ENCODE data around the gene ISYNA1. TPM values are rescaled to one million over a fixed set of nuclear protein-coding genes. Genes with fewer than 3 reads are reported as not detected.

ISYNA1 gene
- total and polyA plus RNA-seq, 2 of the 8 experiments (the other 6 are each of a cell fraction or from before 2014, with no cell fraction given), result 207 to 264 TPM

- 75% methylated on average over 19 of the region's 34 CpGs; no CpG with 5 or more reads in 1 of the 2 experiments for WGBS, 2 experiments (ENCODE audit: extremely low coverage in 1 of 2, insufficient coverage in 1 of 2, insufficient read length in 1 of 2, insufficient replicate concordance in 2 of 2, low coverage in 1 of 2, low lambda C conversion rate in 2 of 2, missing lambda C conversion rate in 1 of 2)
These were observed 6.4 kb downstream of the ISYNA1 start for GRCh38 chr19:18431351-18432197.

More at GRCh38 chr19:18431351-18432197, 6.4 kb downstream of the ISYNA1 start:
- no peak overlapping the region for H4K8ac ChIP-seq (ENCODE audit: extremely low read depth, insufficient read depth, low read length)
- ChIA-PET POLR2A (ENCODE audit: partially characterized antibody) (interaction anchor here (0.6 to 6.7 kb wide), 7 partner anchors 7 to 484 kb away, joined by 3 to 65 read pairs (median 6); partner anchors contain the start of genes JUND and SSBP4), CTCF (ENCODE audit: partially characterized antibody) (interaction anchor here (0.6 to 1.4 kb wide), 4 partner anchors 12 to 415 kb away, joined by 3 to 4 read pairs (median 4); partner anchors contain the start of gene SSBP4)
- no peak overlapping the region for H3K23ac ChIP-seq (ENCODE audit: insufficient read length)
- peak overlapping the region; percentile 86; the same call in 1 of the 2 replicates for H2AK5ac ChIP-seq (ENCODE audit: low read depth, low read length)
- H4K91ac ChIP-seq (replicated peaks; ENCODE audit: insufficient read length, low read length), result peak overlapping the region; percentile 65
- no peak overlapping the region for H2BK120ac ChIP-seq (replicated peaks; ENCODE audit: low read depth, low read length)
- no peak overlapping the region; the same call in 1 of the 2 replicates for H2BK5ac ChIP-seq (ENCODE audit: low read depth, low read length)
- no peak for FAIRE-seq
- peaks cover 0 to 46% (median 28%) of the 10 kb centered on the region in 4 experiments; a peak in 6 of 7 replicates for H3K4me1 ChIP-seq (replicated peaks in 1 of 4; ENCODE audit: control insufficient read depth in 3 of 4, insufficient read depth in 4 of 4, low read length in 3 of 4)
- no peaks in the 10 kb centered on the region for H3K79me2 ChIP-seq (ENCODE audit: control insufficient read depth in 1 of 2, insufficient read depth in 2 of 2, low read length in 2 of 2)
- no peaks in the 10 kb centered on the region; the same call in 1 of the 2 replicates for H3K79me1 ChIP-seq (ENCODE audit: low read depth, low read length)
- no peak overlapping the region for H3K56ac ChIP-seq (replicated peaks; ENCODE audit: insufficient read length, low read depth, low read length)
- no peaks in the 10 kb centered on the region; a peak in 1 of 7 replicates for H3K27me3 ChIP-seq (replicated peaks in 1 of 4; ENCODE audit: control insufficient read depth in 3 of 4, extremely low read depth in 1 of 4, insufficient read depth in 3 of 4, low read length in 3 of 4)
- no peak overlapping the region for H4K5ac ChIP-seq (ENCODE audit: insufficient read length, low read depth, low read length)
- H3K9ac ChIP-seq (replicated peaks in 1 of 4; ENCODE audit: extremely low read depth in 1 of 4, low read depth in 3 of 4, low read length in 3 of 4), result no peak overlapping the region
- no peak overlapping the region for H3K4me3 ChIP-seq (ENCODE audit: extremely low read depth in 1 of 4, insufficient read depth in 2 of 4, low read depth in 3 of 4, low read length in 4 of 4)
- no peak overlapping the region for H2AFZ ChIP-seq (ENCODE audit: low read length)
- no peaks in the 10 kb centered on the region for H3K9me3 ChIP-seq (ENCODE audit: insufficient read depth in 2 of 2, low read depth in 1 of 2, low read length in 1 of 2)
- DNase-seq (ENCODE audit: low read depth in 1 of 2, low spot score in 2 of 2), result no peak
- H3K14ac ChIP-seq (ENCODE audit: insufficient read length), result no peak overlapping the region
- no peak overlapping the region for H2BK15ac ChIP-seq (ENCODE audit: low read length)
- no peak overlapping the region; the same call in none of the 2 replicates for H3K18ac ChIP-seq (ENCODE audit: extremely low read depth, low read length)
- H2BK12ac ChIP-seq (ENCODE audit: low read depth, low read length), result peak overlapping the region; percentile 63; the same call in 1 of the 2 replicates
- peak overlapping the region in 1 of 2 experiments; percentile 51; a peak in 1 of 4 replicates for H3K4me2 ChIP-seq (ENCODE audit: insufficient read depth in 1 of 2, low read depth in 2 of 2, low read length in 2 of 2)
- H4K20me1 ChIP-seq (replicated peaks in 1 of 2; ENCODE audit: control insufficient read depth in 1 of 2, insufficient read depth in 2 of 2, low read length in 2 of 2), result peaks cover 0 to 17% of the 10 kb centered on the region in 2 experiments
- peaks cover 2 to 13% (median 7%) of the 10 kb centered on the region in 4 experiments; a peak in 4 of 8 replicates for H3K36me3 ChIP-seq (ENCODE audit: control insufficient read depth in 2 of 4, insufficient read depth in 4 of 4, low read length in 3 of 4)
- H3K27ac ChIP-seq (ENCODE audit: low read depth, low read length), result no peak overlapping the region
- H3K4ac ChIP-seq (replicated peaks; ENCODE audit: insufficient read length, low read depth, low read length), result no peak overlapping the region
- peaks cover 10% of the 10 kb centered on the region; the same call in 1 of the 2 replicates for H3K23me2 ChIP-seq (ENCODE audit: low read depth, low read length)
- H2BK20ac ChIP-seq (ENCODE audit: low read length), result peak overlapping the region; percentile 18; the same call in 1 of the 2 replicates
- no peak for TF ChIP-seq CHD1 (IDR thresholded peaks at IDR 0.05; ENCODE audit: low read depth, low read length)
